ENCODE measurements around the gene PEAK1. TPM values are rescaled to one million over a fixed set of nuclear protein-coding genes. Genes with fewer than 3 reads are reported as not detected.

PEAK1 gene
- polyA plus RNA-seq, 1 experiment, result 52.1 TPM

DNA sequence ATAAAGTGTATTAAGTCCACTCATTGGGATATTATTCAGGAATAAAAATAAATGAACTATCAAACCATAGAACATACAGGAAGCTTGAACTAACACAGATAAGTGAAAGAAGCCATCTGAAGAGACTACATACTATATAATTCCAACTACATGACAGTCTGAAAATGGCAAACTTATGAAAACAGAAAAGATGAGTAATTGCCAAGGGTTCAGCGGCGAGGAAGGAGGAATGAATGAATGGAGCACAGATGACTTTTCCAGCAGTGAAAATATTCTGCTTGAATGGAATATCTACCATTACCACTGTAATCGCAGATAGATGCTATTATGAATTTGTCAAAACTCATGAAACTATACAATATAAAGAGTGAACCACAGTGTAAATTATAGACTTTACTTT is 79.7 kb downstream of the PEAK1 start:
- 0 out of 2 replicates have a peak, but pooled peaks cover 5% of the 10 kb centered on the region for H3K9me3 ChIP-seq (ENCODE audit: control insufficient read depth, insufficient read depth, low read length)
- H3K27ac ChIP-seq (ENCODE audit: low read depth, low read length), result no peak overlapping the region
- ChIA-PET POLR2A (no interaction called here), CTCF (no interaction called here)
- H3K27me3 ChIP-seq (ENCODE audit: control insufficient read depth, insufficient read depth, low read length), result no peaks in the 10 kb centered on the region
- no peak for DNase-seq (ENCODE audit: low read depth, low spot score)
- TF ChIP-seq CTCF (IDR thresholded peaks at IDR 0.05; ENCODE audit: low read depth, low read length), result no peak
- H3K4me3 ChIP-seq (ENCODE audit: low read depth, low read length), result no peak overlapping the region

GRCh38 chr15:77336006-77336405 is 83.9 kb downstream of the PEAK1 start:
- no peak for DNase-seq (ENCODE audit: low read depth, low spot score)
- H3K9me3 ChIP-seq (ENCODE audit: control insufficient read depth, insufficient read depth, low read length), result 0 out of 2 replicates have a peak, but pooled peaks cover 1% of the 10 kb centered on the region
- ChIA-PET POLR2A (no interaction called here), CTCF (no interaction called here)
- no peaks in the 10 kb centered on the region for H3K27me3 ChIP-seq (ENCODE audit: control insufficient read depth, insufficient read depth, low read length)
- H3K4me3 ChIP-seq (ENCODE audit: low read depth, low read length), result no peak overlapping the region
- H3K27ac ChIP-seq (ENCODE audit: low read depth, low read length), result no peak overlapping the region
- TF ChIP-seq CTCF (IDR thresholded peaks at IDR 0.05; ENCODE audit: low read depth, low read length), result no peak

DNA sequence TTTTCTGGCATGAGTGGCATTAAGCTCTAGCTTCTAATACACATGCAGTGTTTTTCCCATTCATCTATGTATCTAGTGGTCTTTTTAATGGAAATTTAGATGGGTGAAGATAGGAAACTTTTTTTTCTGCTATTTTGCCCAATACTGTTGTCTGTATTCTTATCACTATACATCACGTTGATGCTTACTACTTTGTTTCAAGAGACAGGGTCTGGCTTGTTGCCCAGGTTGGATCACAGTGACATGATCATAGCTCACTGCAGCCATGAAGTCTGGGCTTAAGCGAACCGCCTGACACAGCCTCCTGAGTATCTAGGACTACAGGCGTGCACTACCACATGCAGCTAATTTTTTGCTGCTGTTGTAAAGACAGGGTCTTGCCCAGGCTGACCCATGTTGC is 84.6 kb downstream of the PEAK1 start:
- ChIA-PET CTCF (no interaction called here), POLR2A (no interaction called here)
- no peaks in the 10 kb centered on the region for H3K9me3 ChIP-seq (ENCODE audit: control insufficient read depth, insufficient read depth, low read length)
- DNase-seq (ENCODE audit: low read depth, low spot score), result no peak
- no peak for TF ChIP-seq CTCF (IDR thresholded peaks at IDR 0.05; ENCODE audit: low read depth, low read length)
- H3K27ac ChIP-seq (ENCODE audit: low read depth, low read length), result no peak overlapping the region
- H3K4me3 ChIP-seq (ENCODE audit: low read depth, low read length), result no peak overlapping the region
- no peaks in the 10 kb centered on the region for H3K27me3 ChIP-seq (ENCODE audit: control insufficient read depth, insufficient read depth, low read length)

DNA sequence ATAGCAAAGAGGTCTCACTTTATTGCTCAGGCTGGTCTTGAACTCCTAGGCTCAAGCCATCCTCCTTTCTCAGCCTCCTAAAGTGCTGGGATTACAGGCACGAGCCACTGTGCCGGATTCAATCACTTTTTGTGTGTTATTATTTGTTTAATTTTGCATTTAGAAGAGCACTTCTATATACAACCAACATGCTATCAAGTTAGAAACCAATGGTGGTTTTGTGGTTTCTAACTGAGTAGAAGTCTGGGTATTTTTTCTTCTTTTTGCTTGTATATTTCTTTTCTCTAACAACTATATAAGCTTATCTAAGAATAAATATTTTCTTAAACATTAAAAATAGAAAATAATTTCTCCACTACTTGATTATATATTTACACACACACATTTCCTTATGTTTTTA is 86.7 kb downstream of the PEAK1 start:
- ChIA-PET CTCF (no interaction called here), POLR2A (no interaction called here)
- Histone ChIP-seq H3K27ac (ENCODE audit: low read depth, low read length) (no peak overlapping the region), H3K4me3 (ENCODE audit: low read depth, low read length) (no peak overlapping the region), H3K9me3 (ENCODE audit: control insufficient read depth, insufficient read depth, low read length) (no peaks in the 10 kb centered on the region), H3K27me3 (ENCODE audit: control insufficient read depth, insufficient read depth, low read length) (no peaks in the 10 kb centered on the region)
- no peak for DNase-seq (ENCODE audit: low read depth, low spot score)
- TF ChIP-seq CTCF (IDR thresholded peaks at IDR 0.05; ENCODE audit: low read depth, low read length), result no peak

- CTCF ChIA-PET, result no interaction called here
Observed at GRCh38 chr15:77329202-77329601, 90.7 kb downstream of the PEAK1 start.

More at GRCh38 chr15:77329202-77329601, 90.7 kb downstream of the PEAK1 start:
- POLR2A ChIA-PET, result no interaction called here
- no peak for DNase-seq (ENCODE audit: low read depth, low spot score)
- Histone ChIP-seq H3K27ac (ENCODE audit: low read depth, low read length) (no peak overlapping the region), H3K27me3 (ENCODE audit: control insufficient read depth, insufficient read depth, low read length) (no peaks in the 10 kb centered on the region), H3K9me3 (ENCODE audit: control insufficient read depth, insufficient read depth, low read length) (no peaks in the 10 kb centered on the region), H3K4me3 (ENCODE audit: low read depth, low read length) (no peak overlapping the region)
- TF ChIP-seq CTCF (IDR thresholded peaks at IDR 0.05; ENCODE audit: low read depth, low read length), result no peak

Measured in AG04450 (cell line).